IMR-90 (cell line): ENCODE results near the gene PDCD10. TPM values are rescaled to one million over a fixed set of nuclear protein-coding genes. Genes with fewer than 3 reads are reported as not detected.

Source experiments
- ATAC-seq: fragments of 200-7000 bp; cut with Tn5 transposase; 2 replicates; pipeline ENCODE4 v1.9.1; 2020; ENCODE audit warnings: low read depth, mild to moderate bottlenecking, moderate library complexity
- BruUV-seq: library from RNA; stranded (reverse); fragments of 400-500 nt; replicated peaks from 2 replicates; lab custom pipeline; 2021; lab: Mats Ljungman, UMichigan
- CTCF ChIA-PET: fragments of 300-600 bp; formaldehyde crosslinking; extraction: SDS; loops from one replicate; lab custom pipeline; 2021; ENCODE audit warnings: antibody characterized with exemption; lab: Yijun Ruan, JAX
- POLR2A ChIA-PET: fragments of 300-600 bp; sonication (Branson Sonifier 250); formaldehyde crosslinking; loops from one replicate; lab custom pipeline; 2022; ENCODE audit warnings: antibody characterized with exemption; ENCODE audit not compliant: unreplicated experiment; lab: Charles Lee
- DNase-seq: peaks from one replicate; pipeline ENCODE4 v3.0.0; 2013
- H2AFZ ChIP-seq: replicated peaks from 2 replicates; pipeline ENCODE3; 2013; ENCODE audit warnings: low read length, mild to moderate bottlenecking; ENCODE audit not compliant: poor library complexity
- H2AK5ac ChIP-seq: 2 replicates; pipeline ENCODE4 v1.6.1; 2013; ENCODE audit warnings: low read depth, low read length, inconsistent platforms
- H2AK9ac ChIP-seq: replicated peaks from 2 replicates; pipeline ENCODE3; 2013; ENCODE audit warnings: mild to moderate bottlenecking, low read depth, low read length, moderate library complexity; ENCODE audit not compliant: poor library complexity
- H2BK120ac ChIP-seq: 2 replicates; pipeline ENCODE4 v1.6.1; 2013; ENCODE audit warnings: low read depth, low read length, inconsistent platforms
- H2BK15ac ChIP-seq: 3 replicates; pipeline ENCODE4 v1.6.1; 2013; ENCODE audit warnings: low read depth, low read length, inconsistent platforms
- H2BK20ac ChIP-seq: 2 replicates; pipeline ENCODE4 v1.6.1; 2013; ENCODE audit warnings: low read depth, mild to moderate bottlenecking, inconsistent platforms, low read length, moderate library complexity
- H2BK5ac ChIP-seq: 2 replicates; pipeline ENCODE4 v1.6.1; 2013; ENCODE audit warnings: mild to moderate bottlenecking, low read depth, low read length, inconsistent platforms; ENCODE audit not compliant: poor library complexity, severe bottlenecking
- H3K14ac ChIP-seq: replicated peaks from 2 replicates; pipeline ENCODE4 v1.6.1; 2013; ENCODE audit warnings: low read depth, low read length, inconsistent platforms
- H3K18ac ChIP-seq: 2 replicates; pipeline ENCODE4 v1.6.1; 2013; ENCODE audit warnings: low read depth, low read length, control low read depth
- H3K23ac ChIP-seq: 2 replicates; pipeline ENCODE4 v1.6.1; 2013; ENCODE audit warnings: low read depth, low read length, inconsistent platforms
- H3K27ac ChIP-seq: 2 replicates; pipeline ENCODE4 v1.5.1; 2013; ENCODE audit warnings: mild to moderate bottlenecking, control low read depth, low read length; ENCODE audit not compliant: insufficient read depth
- H3K27me3 ChIP-seq: 2 replicates; pipeline ENCODE4 v1.6.1; 2013; ENCODE audit warnings: low read length; ENCODE audit not compliant: control insufficient read depth, insufficient read depth
- H3K36me3 ChIP-seq: 2 replicates; pipeline ENCODE4 v1.6.1; 2013; ENCODE audit warnings: low read length, mixed read lengths; ENCODE audit not compliant: control insufficient read depth, insufficient read depth
- H3K4ac ChIP-seq: 2 replicates; pipeline ENCODE4 v1.6.1; 2013; ENCODE audit warnings: low read depth, low read length, inconsistent platforms
- H3K4me1 ChIP-seq: 2 replicates; pipeline ENCODE4 v1.6.1; 2013; ENCODE audit warnings: low read length, mixed read lengths; ENCODE audit not compliant: control insufficient read depth, insufficient read depth
- H3K4me2 ChIP-seq: 2 replicates; pipeline ENCODE4 v1.6.1; 2013; ENCODE audit warnings: low read depth, mild to moderate bottlenecking, control low read depth, low read length, moderate library complexity
- H3K4me3 ChIP-seq: 2 replicates; pipeline ENCODE4 v1.5.1; 2013; ENCODE audit warnings: low read depth, mild to moderate bottlenecking, control low read depth, low read length, moderate library complexity; ENCODE audit not compliant: insufficient read depth
- H3K56ac ChIP-seq: 2 replicates; pipeline ENCODE4 v1.6.1; 2013; ENCODE audit warnings: low read length, inconsistent platforms; ENCODE audit not compliant: insufficient read depth; ENCODE audit errors: extremely low read depth
- H3K79me1 ChIP-seq, 2 experiments: 2 replicates each; pipeline ENCODE4 v1.6.1; 2013; ENCODE audit warnings: low read length in 2 of 2, inconsistent platforms in 1 of 2, low read depth in 1 of 2
- H3K9ac ChIP-seq: 2 replicates; pipeline ENCODE4 v1.6.1; 2013; ENCODE audit warnings: low read depth, low read length, control low read depth
- H3K9me1 ChIP-seq: 2 replicates; pipeline ENCODE4 v1.6.1; 2013; ENCODE audit warnings: low read length, inconsistent platforms; ENCODE audit not compliant: insufficient read depth
- H3K9me3 ChIP-seq: 2 replicates; pipeline ENCODE4 v1.6.1; 2013; ENCODE audit warnings: low read length; ENCODE audit not compliant: control insufficient read depth, insufficient read depth
- H4K20me1 ChIP-seq: 2 replicates; pipeline ENCODE4 v1.6.1; 2013; ENCODE audit warnings: low read length, inconsistent platforms; ENCODE audit not compliant: insufficient read depth
- H4K5ac ChIP-seq: 2 replicates; pipeline ENCODE4 v1.6.1; 2013; ENCODE audit warnings: mild to moderate bottlenecking, low read depth, low read length, control low read depth
- H4K8ac ChIP-seq, 2 experiments: 2 replicates each; pipeline ENCODE4 v1.6.1; 2013; ENCODE audit warnings: low read depth in 2 of 2, low read length in 2 of 2, control low read depth in 1 of 2, inconsistent platforms in 1 of 2
- H4K91ac ChIP-seq: 2 replicates; pipeline ENCODE4 v1.6.1; 2013; ENCODE audit warnings: low read depth, low read length, inconsistent platforms; ENCODE audit not compliant: insufficient read depth
- BHLHE40 ChIP-seq: fragments of 150-350 bp; IDR thresholded peaks from 2 replicates; pipeline ENCODE4 v1.6.1; 2016; ENCODE audit warnings: mild to moderate bottlenecking, low read depth, low read length
- CEBPB ChIP-seq: IDR thresholded peaks from 2 replicates; pipeline ENCODE4 v1.6.1; 2012; ENCODE audit warnings: low read depth, low read length, improper control_type of control experiment
- CHD1 ChIP-seq: IDR thresholded peaks from 2 replicates; pipeline ENCODE4 v1.6.1; 2012; ENCODE audit warnings: low read depth, low read length, improper control_type of control experiment
- FOS ChIP-seq: fragments of 150-350 bp; IDR thresholded peaks from 2 replicates; pipeline ENCODE4 v1.6.1; 2016; ENCODE audit warnings: low read depth, low read length
- MAFK ChIP-seq: IDR thresholded peaks from 2 replicates; pipeline ENCODE4 v1.6.1; 2012; ENCODE audit warnings: low read depth, low read length, improper control_type of control experiment
- MAZ ChIP-seq: IDR thresholded peaks from 2 replicates; pipeline ENCODE4 v1.6.1; 2012; ENCODE audit warnings: low read depth, mild to moderate bottlenecking, low read length, improper control_type of control experiment, moderate library complexity, borderline replicate concordance
- MXI1 ChIP-seq: IDR thresholded peaks from 2 replicates; pipeline ENCODE4 v1.6.1; 2012; ENCODE audit warnings: low read depth, mild to moderate bottlenecking, low read length, moderate library complexity, borderline replicate concordance
- NFE2L2 ChIP-seq: fragments of 150-350 bp; IDR thresholded peaks from 2 replicates; pipeline ENCODE4 v1.6.1; 2016; ENCODE audit warnings: low read depth, mild to moderate bottlenecking, low read length
- POLR2A ChIP-seq: IDR thresholded peaks from 2 replicates; pipeline ENCODE4 v1.6.1; 2012; ENCODE audit warnings: mild to moderate bottlenecking, low read depth, low read length
- RAD21 ChIP-seq: IDR thresholded peaks from 2 replicates; pipeline ENCODE4 v1.6.1; 2012; ENCODE audit warnings: low read length, improper control_type of control experiment
- RCOR1 ChIP-seq: IDR thresholded peaks from 2 replicates; pipeline ENCODE4 v1.6.1; 2012; ENCODE audit warnings: mild to moderate bottlenecking, low read length, improper control_type of control experiment; ENCODE audit not compliant: insufficient replicate concordance
- RFX5 ChIP-seq: IDR thresholded peaks from 2 replicates; pipeline ENCODE4 v1.8.0; 2012; ENCODE audit warnings: low read depth, mild to moderate bottlenecking, low read length, moderate library complexity
- SMC3 ChIP-seq: fragments of 150-350 bp; IDR thresholded peaks from 2 replicates; pipeline ENCODE4 v1.6.1; 2016; ENCODE audit warnings: low read depth, mild to moderate bottlenecking, antibody characterized with exemption, low read length, moderate library complexity
- WGBS, 2 experiments: methylation state at CpG; one replicate each; pipeline versions ENCODE4 v1.1.5 to v1.1.7; 2013; ENCODE audit warnings: missing lambda C conversion rate in 2 of 2; ENCODE audit not compliant: insufficient read length in 1 of 2; ENCODE audit errors: extremely low coverage in 2 of 2; 5-methylcytosine and 5-hydroxymethylcytosine counted together
- dilution Hi-C: fragments of 300-500 bp; cut with HindIII; formaldehyde crosslinking; loops from one replicate; pipeline ENCODE4 v1.14.3; 2018; ENCODE audit warnings: low sequenced_read_pairs; ENCODE audit not compliant: unreplicated experiment
- in situ Hi-C: fragments of 300-500 bp; cut with MboI; formaldehyde crosslinking; loops from 3 replicates; pipeline ENCODE4 v1.14.3; 2019; ENCODE audit warnings: low sequenced_read_pairs, inconsistent platforms, mixed read lengths
- intact Hi-C: fragments of 100-400 bp; cut with micrococcal nuclease; formaldehyde crosslinking; loops from 2 replicates; pipeline ENCODE4 v1.10.0; 2022
- polyA plus RNA-seq, 3 experiments: library from polyadenylated mRNA; depleted of rRNA; stranded (reverse); fragments of >200 nt; gene quantifications; 2 replicates each; pipeline ENCODE4 v1.2.3, GENCODE V29; 2012; ENCODE audit warnings: low replicate concordance in 1 of 3
- total RNA-seq: library from RNA; depleted of rRNA; stranded (reverse); fragments of >200 nt; gene quantifications from 2 replicates; pipeline ENCODE4 v1.2.3, GENCODE V29; 2012
- TF ChIP-seq, protein P1 (sequence below): fragments of 150-350 bp; IDR thresholded peaks from 2 replicates; pipeline ENCODE4 v1.6.1; 2016; ENCODE audit warnings: low read depth, mild to moderate bottlenecking, low read length, moderate library complexity, borderline replicate concordance
- TF ChIP-seq, protein P2 (sequence below): conservative IDR thresholded peaks from 2 replicates; pipeline ENCODE4 v1.5.1; 2012; ENCODE audit warnings: mild to moderate bottlenecking, low read depth, low read length, improper control_type of control experiment
- TF ChIP-seq, protein P3 (sequence below): fragments of 150-350 bp; IDR thresholded peaks from 2 replicates; pipeline ENCODE4 v1.6.1; 2017; ENCODE audit warnings: mild to moderate bottlenecking, antibody characterized with exemption, low read length, low read depth

The PDCD10 gene
- total and polyA plus RNA-seq, 2 of the 4 experiments (the other 2 are of a cell fraction), result 36.7 to 47.3 TPM

DNA sequence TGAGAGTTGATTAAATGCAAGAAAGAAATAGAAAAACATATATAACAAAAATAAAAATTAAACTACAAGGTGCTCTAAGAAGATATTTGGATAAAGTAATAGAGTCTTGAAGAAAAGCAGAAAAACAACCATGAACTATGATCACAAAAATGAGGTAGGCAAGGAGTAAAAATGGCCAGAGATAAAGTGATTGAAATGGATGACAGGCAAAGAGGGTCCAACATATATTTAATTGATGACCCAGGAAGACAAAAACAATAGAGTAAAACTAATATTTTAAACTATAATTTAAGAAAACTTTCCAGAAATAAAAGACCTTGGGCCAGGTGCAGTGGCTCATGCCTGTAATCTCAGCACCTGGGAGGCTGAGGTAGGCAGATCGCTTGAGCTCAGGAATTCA is 58.8 kb downstream of the PDCD10 start:
- Histone ChIP-seq H2BK20ac (no peak overlapping the region), H3K9me3 (peaks cover 3% of the 10 kb centered on the region), H3K9me1 (no peaks in the 10 kb centered on the region), H2BK15ac (no peak overlapping the region), H3K36me3 (peaks cover 6% of the 10 kb centered on the region; the same call in 1 of the 2 replicates), H3K4ac (no peak overlapping the region), H3K4me3 (no peak overlapping the region), H3K18ac (no peak overlapping the region), H4K91ac (no peak overlapping the region), H2AFZ (no peak overlapping the region), H3K27ac (no peak overlapping the region), H3K9ac (no peak overlapping the region), H2AK5ac (no peak overlapping the region), H4K5ac (no peak overlapping the region), H3K23ac (no peak overlapping the region), H3K4me2 (no peak overlapping the region), H2AK9ac (no peak overlapping the region), H3K27me3 (no peaks in the 10 kb centered on the region), H4K20me1 (no peaks in the 10 kb centered on the region), H2BK120ac (no peak overlapping the region), H3K56ac (no peak overlapping the region), H3K4me1 (no peaks in the 10 kb centered on the region), H3K14ac (no peak overlapping the region), H4K8ac (no peak overlapping the region), H2BK5ac (no peak overlapping the region), H3K79me1 (no peaks in the 10 kb centered on the region)
- no CpG with 5 or more reads among the region's 1 CpG for WGBS, 2 experiments
- intact Hi-C loops (no loop called here), in situ Hi-C loops (no loop called here), dilution Hi-C loops (no loop called here)
- no peak for ATAC-seq
- BruUV-seq, result no TSS peak
- TF ChIP-seq FOS, result no peak
- no peak for TF ChIP-seq CHD1
- TF ChIP-seq RCOR1, result no peak
- TF ChIP-seq MAZ, result no peak
- no peak for TF ChIP-seq BHLHE40
- TF ChIP-seq NFE2L2, result no peak
- TF ChIP-seq RFX5, result no peak
- no peak for TF ChIP-seq MAFK
- TF ChIP-seq MXI1, result no peak
- TF ChIP-seq, protein P1, sequence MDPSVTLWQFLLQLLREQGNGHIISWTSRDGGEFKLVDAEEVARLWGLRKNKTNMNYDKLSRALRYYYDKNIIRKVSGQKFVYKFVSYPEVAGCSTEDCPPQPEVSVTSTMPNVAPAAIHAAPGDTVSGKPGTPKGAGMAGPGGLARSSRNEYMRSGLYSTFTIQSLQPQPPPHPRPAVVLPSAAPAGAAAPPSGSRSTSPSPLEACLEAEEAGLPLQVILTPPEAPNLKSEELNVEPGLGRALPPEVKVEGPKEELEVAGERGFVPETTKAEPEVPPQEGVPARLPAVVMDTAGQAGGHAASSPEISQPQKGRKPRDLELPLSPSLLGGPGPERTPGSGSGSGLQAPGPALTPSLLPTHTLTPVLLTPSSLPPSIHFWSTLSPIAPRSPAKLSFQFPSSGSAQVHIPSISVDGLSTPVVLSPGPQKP, result no peak
- no peak for TF ChIP-seq RAD21
- TF ChIP-seq, protein P2, sequence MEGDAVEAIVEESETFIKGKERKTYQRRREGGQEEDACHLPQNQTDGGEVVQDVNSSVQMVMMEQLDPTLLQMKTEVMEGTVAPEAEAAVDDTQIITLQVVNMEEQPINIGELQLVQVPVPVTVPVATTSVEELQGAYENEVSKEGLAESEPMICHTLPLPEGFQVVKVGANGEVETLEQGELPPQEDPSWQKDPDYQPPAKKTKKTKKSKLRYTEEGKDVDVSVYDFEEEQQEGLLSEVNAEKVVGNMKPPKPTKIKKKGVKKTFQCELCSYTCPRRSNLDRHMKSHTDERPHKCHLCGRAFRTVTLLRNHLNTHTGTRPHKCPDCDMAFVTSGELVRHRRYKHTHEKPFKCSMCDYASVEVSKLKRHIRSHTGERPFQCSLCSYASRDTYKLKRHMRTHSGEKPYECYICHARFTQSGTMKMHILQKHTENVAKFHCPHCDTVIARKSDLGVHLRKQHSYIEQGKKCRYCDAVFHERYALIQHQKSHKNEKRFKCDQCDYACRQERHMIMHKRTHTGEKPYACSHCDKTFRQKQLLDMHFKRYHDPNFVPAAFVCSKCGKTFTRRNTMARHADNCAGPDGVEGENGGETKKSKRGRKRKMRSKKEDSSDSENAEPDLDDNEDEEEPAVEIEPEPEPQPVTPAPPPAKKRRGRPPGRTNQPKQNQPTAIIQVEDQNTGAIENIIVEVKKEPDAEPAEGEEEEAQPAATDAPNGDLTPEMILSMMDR, result no peak
- TF ChIP-seq, protein P3, sequence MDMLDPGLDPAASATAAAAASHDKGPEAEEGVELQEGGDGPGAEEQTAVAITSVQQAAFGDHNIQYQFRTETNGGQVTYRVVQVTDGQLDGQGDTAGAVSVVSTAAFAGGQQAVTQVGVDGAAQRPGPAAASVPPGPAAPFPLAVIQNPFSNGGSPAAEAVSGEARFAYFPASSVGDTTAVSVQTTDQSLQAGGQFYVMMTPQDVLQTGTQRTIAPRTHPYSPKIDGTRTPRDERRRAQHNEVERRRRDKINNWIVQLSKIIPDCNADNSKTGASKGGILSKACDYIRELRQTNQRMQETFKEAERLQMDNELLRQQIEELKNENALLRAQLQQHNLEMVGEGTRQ, result no peak
- no peak for TF ChIP-seq POLR2A
- TF ChIP-seq SMC3, result no peak
- TF ChIP-seq CEBPB, result no peak
- POLR2A ChIA-PET, result no interaction called here
- no peak for DNase-seq
- CTCF ChIA-PET, result interaction anchor here (1.5 kb wide), 1 partner anchor 8 kb away, joined by 5 read pairs; no protein-coding TSS in a partner anchor
